ENCODE results near the gene BRD2.

DNA sequence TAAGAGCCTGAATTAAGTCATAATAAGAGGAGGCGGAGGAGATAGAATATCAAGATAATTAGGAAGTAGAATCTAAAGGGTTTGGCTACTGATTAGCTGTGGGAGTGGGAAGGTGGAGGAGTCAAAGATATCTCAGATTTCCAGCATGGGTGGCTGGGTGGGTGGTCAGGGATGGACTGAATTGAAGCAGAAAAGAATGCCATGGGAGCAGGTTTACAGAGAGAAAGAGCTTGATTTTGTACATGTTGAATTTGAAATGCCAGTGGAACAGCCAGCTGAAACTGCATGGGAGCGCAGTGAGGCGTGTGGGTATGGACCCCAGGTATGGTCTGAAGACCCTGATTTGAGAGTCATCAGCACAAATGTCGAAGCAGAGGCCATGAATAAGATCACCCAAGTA, 14.1 kb upstream of the BRD2 start:
- TF ChIP-seq ZFX (IDR thresholded peaks at IDR 0.05), result no peak
- TF ChIP-seq, protein P1, sequence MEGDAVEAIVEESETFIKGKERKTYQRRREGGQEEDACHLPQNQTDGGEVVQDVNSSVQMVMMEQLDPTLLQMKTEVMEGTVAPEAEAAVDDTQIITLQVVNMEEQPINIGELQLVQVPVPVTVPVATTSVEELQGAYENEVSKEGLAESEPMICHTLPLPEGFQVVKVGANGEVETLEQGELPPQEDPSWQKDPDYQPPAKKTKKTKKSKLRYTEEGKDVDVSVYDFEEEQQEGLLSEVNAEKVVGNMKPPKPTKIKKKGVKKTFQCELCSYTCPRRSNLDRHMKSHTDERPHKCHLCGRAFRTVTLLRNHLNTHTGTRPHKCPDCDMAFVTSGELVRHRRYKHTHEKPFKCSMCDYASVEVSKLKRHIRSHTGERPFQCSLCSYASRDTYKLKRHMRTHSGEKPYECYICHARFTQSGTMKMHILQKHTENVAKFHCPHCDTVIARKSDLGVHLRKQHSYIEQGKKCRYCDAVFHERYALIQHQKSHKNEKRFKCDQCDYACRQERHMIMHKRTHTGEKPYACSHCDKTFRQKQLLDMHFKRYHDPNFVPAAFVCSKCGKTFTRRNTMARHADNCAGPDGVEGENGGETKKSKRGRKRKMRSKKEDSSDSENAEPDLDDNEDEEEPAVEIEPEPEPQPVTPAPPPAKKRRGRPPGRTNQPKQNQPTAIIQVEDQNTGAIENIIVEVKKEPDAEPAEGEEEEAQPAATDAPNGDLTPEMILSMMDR (conservative IDR thresholded peaks at IDR 0.05), result no peak

Data from C4-2B (cell line).